Neutrophil (primary cell): ENCODE results near the gene ST6GALNAC1.

Experiments used
- H3K27ac ChIP-seq: fragments of 200-600 bp; sonication (generic); 2 replicates; pipeline ENCODE4 v1.5.1; 2016; ENCODE audit warnings: mild to moderate bottlenecking, moderate library complexity
- H3K27me3 ChIP-seq: fragments of 200-600 bp; sonication (generic); 2 replicates; pipeline ENCODE4 v1.6.0; 2016; ENCODE audit warnings: mild to moderate bottlenecking
- H3K36me3 ChIP-seq: fragments of 200-600 bp; sonication (generic); 2 replicates; pipeline ENCODE4 v1.5.1; 2017
- H3K4me1 ChIP-seq, 2 experiments: fragments of 200-600 bp in 1 of 2; sonication (generic) in 1 of 2; 1 replicate in 1 of 2; 2 replicates in 1 of 2; pipeline versions ENCODE4 v1.5.1 to v1.6.1; 2013 to 2016; ENCODE audit warnings: low read depth in 1 of 2, low read length in 1 of 2, mild to moderate bottlenecking in 1 of 2, moderate library complexity in 1 of 2; ENCODE audit not compliant: control insufficient read depth in 1 of 2, insufficient read depth in 1 of 2
- H3K4me3 ChIP-seq, 2 experiments: fragments of 200-600 bp in 1 of 2; sonication (generic) in 1 of 2; 1 replicate in 1 of 2; 2 replicates in 1 of 2; pipeline ENCODE4 v1.5.1; 2013 to 2016; ENCODE audit warnings: low read depth in 1 of 2, low read length in 1 of 2, mild to moderate bottlenecking in 1 of 2, moderate library complexity in 1 of 2
- H3K9me3 ChIP-seq: fragments of 200-600 bp; sonication (generic); 2 replicates; pipeline ENCODE4 v1.5.1; 2016
- CTCF ChIP-seq: fragments of 200-600 bp; sonication (generic); IDR thresholded peaks from 2 replicates; pipeline ENCODE4 v1.5.1; 2016; ENCODE audit warnings: antibody characterized with exemption

ST6GALNAC1 gene

GRCh38 chr17:76658242-76658662 lies 14.7 kb upstream of the ST6GALNAC1 start:
- H3K9me3 ChIP-seq = no peaks in the 10 kb centered on the region
- H3K27ac ChIP-seq = peak overlapping the region; percentile 67
- no peak for TF ChIP-seq CTCF
- peaks cover 46 to 47% of the 10 kb centered on the region in 2 experiments for H3K4me1 ChIP-seq
- H3K4me3 ChIP-seq = no peak overlapping the region
- no peaks in the 10 kb centered on the region for H3K27me3 ChIP-seq
- H3K36me3 ChIP-seq = no peaks in the 10 kb centered on the region

GRCh38 chr17:76657505-76658241 lies 14.1 kb upstream of the ST6GALNAC1 start:
- no peak for TF ChIP-seq CTCF
- Histone ChIP-seq H3K27ac (peak overlapping the region; percentile 67), H3K4me1 (peaks cover 46 to 47% of the 10 kb centered on the region in 2 experiments), H3K9me3 (no peaks in the 10 kb centered on the region), H3K4me3 (no peak overlapping the region), H3K27me3 (no peaks in the 10 kb centered on the region), H3K36me3 (no peaks in the 10 kb centered on the region)

GRCh38 chr17:76654408-76654807 lies 10.9 kb upstream of the ST6GALNAC1 start:
- Histone ChIP-seq H3K4me1 (peaks cover 32% of the 10 kb centered on the region in 2 experiments), H3K4me3 (no peak overlapping the region), H3K27ac (no peak overlapping the region), H3K36me3 (no peaks in the 10 kb centered on the region), H3K27me3 (no peaks in the 10 kb centered on the region), H3K9me3 (no peaks in the 10 kb centered on the region)
- TF ChIP-seq CTCF = no peak

GRCh38 chr17:76650504-76650903 lies 6.9 kb upstream of the ST6GALNAC1 start:
- H3K27me3 ChIP-seq = no peaks in the 10 kb centered on the region
- H3K4me1 ChIP-seq = no peaks in the 10 kb centered on the region
- H3K36me3 ChIP-seq = no peaks in the 10 kb centered on the region
- no peak overlapping the region for H3K4me3 ChIP-seq
- no peaks in the 10 kb centered on the region for H3K9me3 ChIP-seq
- H3K27ac ChIP-seq = no peak overlapping the region
- no peak for TF ChIP-seq CTCF

- peaks cover 6% of the 10 kb centered on the region in 2 experiments for H3K4me1 ChIP-seq
- TF ChIP-seq CTCF = no peak
- no peak overlapping the region for H3K27ac ChIP-seq
- no peaks in the 10 kb centered on the region for H3K9me3 ChIP-seq
- no peaks in the 10 kb centered on the region for H3K36me3 ChIP-seq
- no peak overlapping the region for H3K4me3 ChIP-seq
- no peaks in the 10 kb centered on the region for H3K27me3 ChIP-seq
Measured at GRCh38 chr17:76646712-76647111, 3.2 kb upstream of the ST6GALNAC1 start.
